ENCODE data around the gene TMEM238L.

TMEM238L gene

GRCh38 chr17:10837921-10838320 lies 34.0 kb upstream of the TMEM238L start, which contains the start of gene PIRT:
Gene PIRT, minus strand, starts transcription at chr17:10838087. Its CDS starts 12,442 bp downstream, at chr17:10825645.
- TF ChIP-seq, protein P1, sequence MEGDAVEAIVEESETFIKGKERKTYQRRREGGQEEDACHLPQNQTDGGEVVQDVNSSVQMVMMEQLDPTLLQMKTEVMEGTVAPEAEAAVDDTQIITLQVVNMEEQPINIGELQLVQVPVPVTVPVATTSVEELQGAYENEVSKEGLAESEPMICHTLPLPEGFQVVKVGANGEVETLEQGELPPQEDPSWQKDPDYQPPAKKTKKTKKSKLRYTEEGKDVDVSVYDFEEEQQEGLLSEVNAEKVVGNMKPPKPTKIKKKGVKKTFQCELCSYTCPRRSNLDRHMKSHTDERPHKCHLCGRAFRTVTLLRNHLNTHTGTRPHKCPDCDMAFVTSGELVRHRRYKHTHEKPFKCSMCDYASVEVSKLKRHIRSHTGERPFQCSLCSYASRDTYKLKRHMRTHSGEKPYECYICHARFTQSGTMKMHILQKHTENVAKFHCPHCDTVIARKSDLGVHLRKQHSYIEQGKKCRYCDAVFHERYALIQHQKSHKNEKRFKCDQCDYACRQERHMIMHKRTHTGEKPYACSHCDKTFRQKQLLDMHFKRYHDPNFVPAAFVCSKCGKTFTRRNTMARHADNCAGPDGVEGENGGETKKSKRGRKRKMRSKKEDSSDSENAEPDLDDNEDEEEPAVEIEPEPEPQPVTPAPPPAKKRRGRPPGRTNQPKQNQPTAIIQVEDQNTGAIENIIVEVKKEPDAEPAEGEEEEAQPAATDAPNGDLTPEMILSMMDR (IDR thresholded peaks at IDR 0.05; ENCODE audit: insufficient read depth, low read depth, low read length, missing control alignments): no peak
- no peak for DNase-seq (ENCODE audit: low read depth)

DNA sequence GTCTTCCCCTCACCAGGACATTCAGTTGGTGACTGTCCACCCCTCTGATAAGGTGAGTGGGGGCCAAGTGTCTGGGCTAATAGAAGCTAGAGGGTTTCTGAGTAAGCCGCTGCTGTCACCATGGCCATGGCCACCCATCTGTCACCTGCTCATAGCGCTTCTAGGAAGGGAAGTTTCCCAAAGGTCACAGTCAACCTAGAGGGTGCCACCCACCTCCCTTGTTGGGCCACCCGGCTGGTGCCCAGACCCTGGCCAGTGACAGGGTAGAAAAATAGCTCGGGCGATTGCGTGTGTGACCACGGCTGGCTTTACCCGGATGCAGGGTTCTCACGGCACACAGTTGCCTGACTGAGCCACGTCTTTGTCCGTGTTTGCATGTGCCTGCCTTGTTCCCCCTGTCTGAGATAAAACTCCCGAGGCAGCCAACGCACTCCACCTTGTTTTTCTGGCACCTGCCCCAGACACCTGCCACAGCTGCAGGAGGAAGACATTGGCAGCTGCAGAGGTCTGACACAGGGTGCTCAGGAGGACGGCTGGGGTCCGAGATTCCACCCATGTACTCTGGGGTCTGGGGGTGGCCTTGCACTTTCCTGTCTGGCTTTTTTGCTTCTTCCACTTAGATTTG lies 33.2 kb upstream of the TMEM238L start:
- TF ChIP-seq, protein P1 (IDR thresholded peaks at IDR 0.05; ENCODE audit: insufficient read depth, low read depth, low read length, missing control alignments): no peak
- no peak for DNase-seq (ENCODE audit: low read depth)

More at GRCh38 chr17:10837921-10838320, 34.0 kb upstream of the TMEM238L start, which contains the start of gene PIRT:
- no peak within 1 kb of the TSS for H3K4me3 ChIP-seq (ENCODE audit: low read length)

DNA sequence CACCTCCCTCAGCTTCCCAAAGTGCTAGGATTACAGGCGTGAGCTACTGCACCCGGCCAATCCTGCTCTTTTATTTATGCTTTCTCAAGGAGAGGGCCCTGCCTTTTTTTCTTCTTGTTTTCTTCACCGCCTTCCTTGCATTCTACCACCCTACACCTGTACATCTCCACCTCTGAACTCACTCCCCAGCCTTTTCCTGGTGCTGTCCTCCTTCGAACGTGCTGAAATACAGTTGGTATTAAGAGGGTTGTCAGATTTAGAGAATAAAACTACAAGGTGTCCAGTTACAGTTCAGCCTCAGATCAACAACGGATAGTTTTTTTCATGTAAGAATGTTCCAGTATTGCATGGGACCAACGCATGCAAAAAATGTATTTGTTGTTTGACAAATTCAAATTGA lies 32.2 kb upstream of the TMEM238L start:
- no peak overlapping the region for H3K4me3 ChIP-seq (ENCODE audit: low read length)
- TF ChIP-seq, protein P1 (IDR thresholded peaks at IDR 0.05; ENCODE audit: insufficient read depth, low read depth, low read length, missing control alignments): no peak
- DNase-seq (ENCODE audit: low read depth): no peak

More for the DNA sequence above, 33.2 kb upstream of the TMEM238L start:
- no peak overlapping the region for H3K4me3 ChIP-seq (ENCODE audit: low read length)

DNA sequence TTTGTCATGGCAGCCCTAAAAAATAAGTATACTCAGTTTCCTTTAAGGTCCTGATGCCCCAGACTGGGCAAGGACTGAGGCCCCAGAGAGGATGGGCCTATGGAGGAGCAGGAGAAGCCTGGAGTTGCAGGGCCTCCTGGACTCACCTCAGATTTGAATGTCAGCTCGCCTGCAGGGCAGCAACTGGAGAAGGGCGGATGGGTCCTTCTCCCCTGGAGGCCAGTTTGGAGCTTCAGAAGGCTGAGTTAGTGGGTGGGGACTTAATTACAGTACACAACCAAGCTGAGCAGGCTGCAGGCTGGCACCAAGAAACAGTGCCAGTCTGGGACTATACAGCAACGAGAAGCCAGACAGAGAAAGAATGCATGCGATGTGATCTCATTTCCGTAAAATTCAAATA lies 27.8 kb upstream of the TMEM238L start:
- no peak overlapping the region for H3K4me3 ChIP-seq (ENCODE audit: low read length)
- DNase-seq (ENCODE audit: low read depth): no peak
- TF ChIP-seq, protein P1 (IDR thresholded peaks at IDR 0.05; ENCODE audit: insufficient read depth, low read depth, low read length, missing control alignments): no peak

- TF ChIP-seq, protein P1 (IDR thresholded peaks at IDR 0.05; ENCODE audit: insufficient read depth, low read depth, low read length, missing control alignments): no peak
- no peak overlapping the region for H3K4me3 ChIP-seq (ENCODE audit: low read length)
- no peak for DNase-seq (ENCODE audit: low read depth)
These were observed 24.1 kb upstream of the TMEM238L start for GRCh38 chr17:10827898-10828552.

- no peak for DNase-seq (ENCODE audit: low read depth)
- no peak overlapping the region for H3K4me3 ChIP-seq (ENCODE audit: low read length)
- TF ChIP-seq, protein P1 (IDR thresholded peaks at IDR 0.05; ENCODE audit: insufficient read depth, low read depth, low read length, missing control alignments): no peak
These were observed 21.0 kb upstream of the TMEM238L start for GRCh38 chr17:10824874-10825273.
